Left renal cortex interstitium (tissue), 4 donors: Measurements from ENCODE around the gene AGTR1. TPM values are rescaled to one million over a fixed set of nuclear protein-coding genes. Genes with fewer than 3 reads are reported as not detected.

Source experiments
- DNase-seq, 4 donors: peaks; one replicate each; pipeline ENCODE4 v3.0.0-alpha.2; 2013; ENCODE audit warnings: low read depth in 4 of 4, low spot score in 2 of 4, missing footprints in 1 of 4
- polyA plus RNA-seq, 4 donors: library from polyadenylated mRNA; unstranded; fragments of 120-200 nt; gene quantifications; one replicate each; pipeline ENCODE4 v1.2.1, GENCODE V29; 2013; ENCODE audit not compliant: insufficient read length in 4 of 4

AGTR1 gene
- polyA plus RNA-seq = 10 to 100 TPM; 17.7 to 23.9 (median 20.7) TPM

- DNase-seq = peak in 3 of 4 donors; percentile 39 to 73 (median 71)
Measured at GRCh38 chr3:148697306-148698189, at the start of gene AGTR1. AGTR1 (plus strand) TSS chr3:148697903; CDS start chr3:148741036, 43,133 bp downstream.

- no peak for DNase-seq
Measured at GRCh38 chr3:148648685-148649352, 48.9 kb upstream of the AGTR1 start.

GRCh38 chr3:148651549-148651948 is 46.2 kb upstream of the AGTR1 start:
- no peak for DNase-seq

DNA sequence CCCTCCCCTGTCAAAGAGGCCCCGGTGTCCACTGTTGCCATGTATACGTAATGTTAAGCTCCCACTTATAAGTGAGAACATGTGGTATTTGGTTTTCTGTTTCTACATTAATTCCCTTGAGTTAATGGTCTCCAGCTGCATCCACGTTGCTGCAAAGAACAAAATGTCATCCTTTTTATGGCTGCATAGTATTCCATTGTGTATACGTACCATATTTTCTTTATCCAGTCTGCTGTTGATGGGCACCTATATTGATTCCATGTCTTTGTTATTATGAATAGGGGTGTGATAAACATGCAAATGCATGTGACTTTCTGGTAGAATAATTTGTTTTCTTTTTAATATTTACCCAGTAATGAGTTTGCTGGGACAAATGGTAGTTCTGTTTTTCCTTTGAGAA is 43.3 kb upstream of the AGTR1 start:
- DNase-seq = no peak

DNA sequence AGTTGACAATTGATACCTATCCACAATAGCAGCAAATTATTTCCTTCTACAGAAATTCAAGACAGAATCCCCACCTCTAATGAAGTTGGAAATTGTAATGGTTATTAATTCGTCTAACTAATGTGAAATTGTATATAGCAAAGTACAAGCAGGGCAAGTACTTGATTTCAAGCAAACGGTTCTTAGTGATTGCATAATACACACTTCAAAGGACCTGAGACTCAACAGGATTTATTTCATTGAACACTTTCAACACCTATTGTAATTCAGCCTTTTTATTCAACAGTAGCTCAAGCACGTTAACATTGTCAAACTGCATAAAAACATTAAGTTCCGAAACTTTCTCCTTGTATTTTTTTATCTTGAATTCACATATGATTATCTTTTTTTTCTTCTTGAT is 40.2 kb upstream of the AGTR1 start:
- no peak for DNase-seq

GRCh38 chr3:148659512-148659911 is 38.2 kb upstream of the AGTR1 start:
- no peak for DNase-seq

- DNase-seq = no peak
Measured at GRCh38 chr3:148680289-148680688, 17.4 kb upstream of the AGTR1 start.

- DNase-seq = no peak
Measured at GRCh38 chr3:148681080-148681479, 16.6 kb upstream of the AGTR1 start.

GRCh38 chr3:148682997-148683396 is 14.7 kb upstream of the AGTR1 start:
- no peak for DNase-seq

GRCh38 chr3:148694116-148694515 is 3.6 kb upstream of the AGTR1 start:
- no peak for DNase-seq

DNA sequence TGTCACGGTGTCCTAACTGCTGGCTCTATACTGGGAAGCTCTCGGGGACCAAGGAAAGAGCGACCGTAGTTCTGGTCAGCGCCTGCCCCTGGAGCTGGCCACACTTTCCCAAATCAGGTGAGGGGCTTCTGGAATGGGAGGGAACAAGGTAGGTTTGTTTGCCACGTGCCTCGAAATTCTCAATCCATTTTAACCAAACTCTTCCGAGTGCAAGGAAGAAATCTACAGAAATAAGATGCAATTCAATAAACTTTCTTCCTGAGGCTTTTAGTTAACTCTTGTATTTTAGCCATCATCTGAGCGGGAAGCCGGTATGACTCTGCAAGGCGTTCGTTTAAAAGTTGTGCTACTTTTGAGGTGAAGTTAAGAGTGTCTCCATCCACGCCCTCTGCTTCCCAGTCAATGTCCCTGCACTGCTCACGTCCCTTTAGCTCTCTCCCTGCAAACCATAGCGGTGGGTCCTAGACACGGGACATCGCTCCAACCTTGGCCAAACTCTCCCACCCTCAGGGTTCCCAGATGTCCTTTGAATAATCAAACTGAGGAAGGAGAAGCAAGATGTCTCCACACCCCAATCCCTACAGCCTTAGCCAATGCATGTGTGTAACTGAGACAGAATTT is 597 bp downstream of the AGTR1 start:
- DNase-seq = no peak

DNA sequence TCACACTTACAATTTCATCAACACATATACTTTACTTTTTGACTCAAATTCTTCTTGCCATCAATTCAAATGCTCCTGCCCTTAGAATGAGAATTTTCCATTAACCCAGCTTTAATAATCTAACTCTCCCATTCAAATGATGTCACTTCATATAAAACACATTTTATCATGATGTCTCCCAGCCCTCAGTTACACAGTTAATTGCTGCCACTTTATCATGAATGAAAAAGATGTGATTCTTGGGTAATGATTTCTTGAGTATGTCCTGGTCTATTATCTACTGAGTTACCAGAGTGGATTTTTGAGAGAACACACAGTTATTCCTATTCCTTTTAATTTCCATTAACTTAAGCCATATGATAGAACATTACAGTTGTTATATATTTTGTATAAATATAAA is 7.6 kb downstream of the AGTR1 start:
- DNase-seq = no peak

DNA sequence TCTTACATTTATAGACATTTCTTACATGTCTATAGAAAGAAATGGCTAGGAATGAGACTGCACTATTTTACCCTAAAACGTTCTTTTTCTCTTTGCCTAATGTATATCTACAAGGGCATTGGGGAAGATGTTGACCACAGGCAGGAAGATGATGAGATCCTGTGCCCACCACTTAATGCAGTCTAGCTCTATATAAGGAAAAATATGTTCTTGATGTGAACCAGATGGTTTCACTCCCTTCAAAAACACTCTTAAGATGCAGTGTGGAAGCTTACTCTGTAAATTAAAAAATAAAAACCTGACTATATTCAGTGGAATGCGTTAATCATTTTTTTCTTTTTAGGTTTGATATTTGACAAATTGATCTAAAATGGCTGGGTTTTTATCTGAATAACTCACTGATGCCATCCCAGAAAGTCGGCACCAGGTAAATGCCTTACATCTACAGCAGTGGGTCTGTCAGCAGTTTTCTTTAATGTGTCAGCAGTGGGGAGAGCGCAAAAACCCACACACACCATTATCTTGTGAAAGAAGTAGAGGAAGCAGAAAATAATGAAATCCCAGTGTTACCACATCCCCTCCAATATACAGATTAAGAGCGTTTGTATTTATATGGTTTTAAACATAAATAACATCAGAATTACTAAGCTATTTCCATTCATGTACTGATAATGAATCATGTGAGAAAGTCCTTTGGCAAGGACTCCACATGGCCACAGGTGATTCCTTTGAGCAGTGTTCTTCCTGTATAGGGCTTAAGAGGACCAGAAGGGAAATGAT is 10.1 kb downstream of the AGTR1 start:
- no peak for DNase-seq

DNA sequence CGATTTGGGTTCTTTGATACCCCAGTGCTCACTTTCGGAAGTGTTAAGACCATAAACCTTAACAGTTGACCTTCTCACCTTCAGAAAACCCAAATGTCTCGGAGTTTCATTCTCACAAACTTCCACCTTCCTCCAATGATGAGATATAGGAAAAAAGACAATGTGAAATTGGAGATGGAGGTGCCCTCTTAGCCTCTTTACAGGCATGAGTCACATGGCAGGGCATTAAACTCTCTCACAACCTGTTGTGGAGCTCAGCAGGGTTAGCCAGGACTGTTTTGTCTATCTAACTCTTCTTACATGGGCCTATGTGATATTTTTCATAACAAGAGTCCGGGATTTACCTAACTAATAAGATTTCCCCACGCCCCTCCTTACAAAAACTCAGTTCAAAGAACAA is 10.7 kb downstream of the AGTR1 start:
- DNase-seq = no peak

GRCh38 chr3:148709560-148710253 is 12.0 kb downstream of the AGTR1 start:
- no peak for DNase-seq

DNA sequence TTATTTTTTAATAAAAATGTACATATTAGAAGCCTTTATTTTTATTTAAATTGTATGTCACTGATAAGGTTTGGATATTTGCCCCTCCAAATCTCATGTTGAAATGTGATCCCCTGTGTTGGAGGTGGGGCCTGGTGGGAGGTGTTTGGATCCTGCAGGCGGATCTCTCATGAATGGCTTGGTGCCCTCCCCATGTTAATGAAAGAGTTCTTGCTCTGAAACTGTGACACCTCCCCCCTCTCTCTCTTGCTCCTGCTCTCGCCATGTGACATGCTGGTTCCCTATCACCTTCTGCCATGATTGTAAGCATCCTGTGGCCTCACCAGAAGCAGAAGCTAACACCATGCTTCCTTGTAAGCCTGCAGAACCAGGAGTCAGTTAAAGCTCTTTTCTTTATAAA is 13.0 kb downstream of the AGTR1 start:
- DNase-seq = no peak

- no peak for DNase-seq
Measured at GRCh38 chr3:148711981-148712666, 14.4 kb downstream of the AGTR1 start.

- DNase-seq = no peak
Measured at GRCh38 chr3:148714521-148714920, 16.8 kb downstream of the AGTR1 start.

- DNase-seq = no peak
Measured at GRCh38 chr3:148716657-148717056, 19.0 kb downstream of the AGTR1 start.
